Measurements from ENCODE around the gene UBE2K.
"Not testable (repeated sequence)": the region's sequence is repeated elsewhere in the genome, so short reads cannot be mapped to it uniquely, and the experiment has no call there.

Gene UBE2K

GRCh38 chr4:39697740-39698423 is at the start of gene UBE2K:
Gene UBE2K (plus strand): TSS chr4:39698136. CDS start chr4:39698328, 192 bp downstream.
- peak; percentile 83 for DNase-seq (ENCODE audit: low read depth)

- DNase-seq (ENCODE audit: low read depth) = no peak
Measured at GRCh38 chr4:39648213-39648612, 49.7 kb upstream of the UBE2K start.

GRCh38 chr4:39648827-39649558 is 48.9 kb upstream of the UBE2K start:
- DNase-seq (ENCODE audit: low read depth) = no peak

GRCh38 chr4:39649639-39650265 is 48.2 kb upstream of the UBE2K start:
- DNase-seq (ENCODE audit: low read depth) = no peak

- DNase-seq (ENCODE audit: low read depth) = not testable (repeated sequence)
Measured at GRCh38 chr4:39651586-39651985, 46.4 kb upstream of the UBE2K start.

GRCh38 chr4:39655211-39655610 is 42.7 kb upstream of the UBE2K start:
- DNase-seq (ENCODE audit: low read depth) = no peak

- no peak for DNase-seq (ENCODE audit: low read depth)
Measured at GRCh38 chr4:39655876-39656275, 42.1 kb upstream of the UBE2K start.

- not testable (repeated sequence) for DNase-seq (ENCODE audit: low read depth)
Measured at GRCh38 chr4:39656638-39657037, 41.3 kb upstream of the UBE2K start.

- no peak for DNase-seq (ENCODE audit: low read depth)
Measured at GRCh38 chr4:39657465-39657864, 40.5 kb upstream of the UBE2K start.

- no peak for DNase-seq (ENCODE audit: low read depth)
Measured at GRCh38 chr4:39658756-39659155, 39.2 kb upstream of the UBE2K start.

- no peak for DNase-seq (ENCODE audit: low read depth)
Measured at GRCh38 chr4:39660045-39660444, 37.9 kb upstream of the UBE2K start.

GRCh38 chr4:39660757-39661156 is 37.2 kb upstream of the UBE2K start:
- DNase-seq (ENCODE audit: low read depth) = no peak

GRCh38 chr4:39662683-39663082 is 35.3 kb upstream of the UBE2K start:
- no peak for DNase-seq (ENCODE audit: low read depth)

- no peak for DNase-seq (ENCODE audit: low read depth)
Measured at GRCh38 chr4:39664828-39665731, 32.9 kb upstream of the UBE2K start.

GRCh38 chr4:39667706-39668105 is 30.2 kb upstream of the UBE2K start:
- DNase-seq (ENCODE audit: low read depth) = no peak

GRCh38 chr4:39668887-39669286 is 29.0 kb upstream of the UBE2K start:
- DNase-seq (ENCODE audit: low read depth) = no peak

- not testable (repeated sequence) for DNase-seq (ENCODE audit: low read depth)
Measured at GRCh38 chr4:39670296-39670695, 27.6 kb upstream of the UBE2K start.

- DNase-seq (ENCODE audit: low read depth) = not testable (repeated sequence)
Measured at GRCh38 chr4:39675681-39676080, 22.3 kb upstream of the UBE2K start.

GRCh38 chr4:39681003-39681402 is 16.9 kb upstream of the UBE2K start:
- DNase-seq (ENCODE audit: low read depth) = not testable (repeated sequence)

- DNase-seq (ENCODE audit: low read depth) = no peak
Measured at GRCh38 chr4:39682138-39682537, 15.8 kb upstream of the UBE2K start.

- DNase-seq (ENCODE audit: low read depth) = no peak
Measured at GRCh38 chr4:39685990-39686389, 11.9 kb upstream of the UBE2K start.

GRCh38 chr4:39687014-39687413 is 10.9 kb upstream of the UBE2K start:
- no peak for DNase-seq (ENCODE audit: low read depth)

Data from stimulated activated CD8-positive, alpha-beta memory T cell treated with anti-CD3 and anti-CD28 coated beads, Interleukin-12 subunit alpha, Interleukin-12 subunit beta, amount 100 ng/mL, for 1 hour (primary cell).